PC-9 (cell line): ENCODE data around the gene DUSP10. TPM values are rescaled to one million over a fixed set of nuclear protein-coding genes. Genes with fewer than 3 reads are reported as not detected.

ENCODE experiments used
- BruUV-seq: library from RNA; stranded (reverse); fragments of 400-500 nt; replicated peaks from 2 replicates; lab custom pipeline; 2021; lab: Mats Ljungman, UMichigan
- CTCF ChIA-PET: fragments of 300-600 bp; sonication (Branson Sonifier 250); formaldehyde crosslinking; loops from one replicate; lab custom pipeline; 2022; ENCODE audit warnings: antibody characterized with exemption; lab: Charles Lee
- POLR2A ChIA-PET: fragments of 300-600 bp; sonication (Branson Sonifier 250); formaldehyde crosslinking; loops from one replicate; lab custom pipeline; 2022; ENCODE audit warnings: antibody characterized with exemption; ENCODE audit not compliant: unreplicated experiment; lab: Charles Lee
- DNase-seq, 2 experiments: peaks; one replicate each; pipeline versions ENCODE4 v3.0.0 to v3.0.0-alpha.2; 2015 to 2022; ENCODE audit warnings: mixed read lengths in 1 of 2
- H2AFZ ChIP-seq: fragments of 200-600 bp; sonication (generic); 2 replicates; pipeline ENCODE4 v1.8.1; 2017; ENCODE audit warnings: antibody characterized with exemption
- H3F3A ChIP-seq: fragments of 200-600 bp; sonication (generic); 2 replicates; pipeline ENCODE4 v1.8.1; 2017; ENCODE audit warnings: antibody characterized with exemption, mild to moderate bottlenecking, low read depth; ENCODE audit not compliant: insufficient read depth
- H3K27ac ChIP-seq: fragments of 200-600 bp; sonication (generic); 2 replicates; pipeline ENCODE4 v1.6.1; 2016; ENCODE audit warnings: mixed run types
- H3K27me3 ChIP-seq: fragments of 200-600 bp; sonication (generic); 2 replicates; pipeline ENCODE4 v1.6.1; 2016; ENCODE audit warnings: low read depth, mixed run types; ENCODE audit not compliant: insufficient read depth
- H3K36me3 ChIP-seq: fragments of 200-600 bp; sonication (generic); 2 replicates; pipeline ENCODE4 v1.6.1; 2016; ENCODE audit warnings: low read depth, mixed run types
- H3K4me1 ChIP-seq: fragments of 200-600 bp; sonication (generic); replicated peaks from 2 replicates; pipeline ENCODE4 v1.6.1; 2016; ENCODE audit warnings: mixed run types; ENCODE audit not compliant: insufficient read depth
- H3K4me2 ChIP-seq: fragments of 200-600 bp; sonication (generic); 2 replicates; pipeline ENCODE4 v1.6.1; 2017; ENCODE audit warnings: mixed run types
- H3K4me3 ChIP-seq: fragments of 200-600 bp; sonication (generic); 2 replicates; pipeline ENCODE4 v1.6.1; 2016; ENCODE audit warnings: mixed run types
- H3K79me2 ChIP-seq: fragments of 200-600 bp; sonication (generic); 2 replicates; pipeline ENCODE4 v1.6.1; 2017; ENCODE audit warnings: low read depth, mixed run types
- H3K9me2 ChIP-seq: fragments of 200-600 bp; sonication (generic); 2 replicates; pipeline ENCODE4 v1.8.1; 2017; ENCODE audit warnings: mild to moderate bottlenecking; ENCODE audit not compliant: insufficient read depth
- H3K9me3 ChIP-seq: fragments of 200-600 bp; sonication (generic); 2 replicates; pipeline ENCODE4 v1.8.1; 2016; ENCODE audit warnings: low read depth; ENCODE audit not compliant: insufficient read depth
- H4K20me1 ChIP-seq: fragments of 200-600 bp; sonication (generic); 2 replicates; pipeline ENCODE4 v1.8.1; 2017; ENCODE audit not compliant: insufficient read depth
- EZH2 ChIP-seq: fragments of 200-600 bp; sonication (generic); IDR thresholded peaks from 2 replicates; pipeline ENCODE4 v1.8.0; 2017; ENCODE audit warnings: antibody characterized with exemption, low read depth
- intact Hi-C: fragments of 100-400 bp; cut with micrococcal nuclease; formaldehyde crosslinking; loops from one replicate; pipeline ENCODE4 v1.10.0; 2022; ENCODE audit not compliant: unreplicated experiment
- total RNA-seq: library from RNA; stranded (reverse); gene quantifications from 2 replicates; pipeline ENCODE4 v1.2.3, GENCODE V29; 2021
- TF ChIP-seq, protein P1 (sequence below): fragments of 200-600 bp; sonication (generic); conservative IDR thresholded peaks from 2 replicates; pipeline ENCODE4 v1.6.1; 2017; ENCODE audit warnings: mixed run types, antibody characterized with exemption, mild to moderate bottlenecking, moderate library complexity

The DUSP10 gene
- total RNA-seq, 1 experiment from 2014 or later, result 7.0 TPM

- Histone ChIP-seq H3K27ac (no peak overlapping the region), H3K79me2 (no peaks in the 10 kb centered on the region), H3K4me1 (no peaks in the 10 kb centered on the region), H3K9me2 (no peaks in the 10 kb centered on the region), H3K4me2 (no peak overlapping the region), H3K27me3 (no peaks in the 10 kb centered on the region), H3K36me3 (no peaks in the 10 kb centered on the region), H4K20me1 (no peaks in the 10 kb centered on the region), H3F3A (no peaks in the 10 kb centered on the region), H3K9me3 (no peaks in the 10 kb centered on the region), H3K4me3 (no peak overlapping the region), H2AFZ (no peak overlapping the region)
- CTCF ChIA-PET, result no interaction called here
- no peak for DNase-seq
- POLR2A ChIA-PET, result no interaction called here
- intact Hi-C loops, result no loop called here
- no TSS peak for BruUV-seq
- TF ChIP-seq, protein P1, sequence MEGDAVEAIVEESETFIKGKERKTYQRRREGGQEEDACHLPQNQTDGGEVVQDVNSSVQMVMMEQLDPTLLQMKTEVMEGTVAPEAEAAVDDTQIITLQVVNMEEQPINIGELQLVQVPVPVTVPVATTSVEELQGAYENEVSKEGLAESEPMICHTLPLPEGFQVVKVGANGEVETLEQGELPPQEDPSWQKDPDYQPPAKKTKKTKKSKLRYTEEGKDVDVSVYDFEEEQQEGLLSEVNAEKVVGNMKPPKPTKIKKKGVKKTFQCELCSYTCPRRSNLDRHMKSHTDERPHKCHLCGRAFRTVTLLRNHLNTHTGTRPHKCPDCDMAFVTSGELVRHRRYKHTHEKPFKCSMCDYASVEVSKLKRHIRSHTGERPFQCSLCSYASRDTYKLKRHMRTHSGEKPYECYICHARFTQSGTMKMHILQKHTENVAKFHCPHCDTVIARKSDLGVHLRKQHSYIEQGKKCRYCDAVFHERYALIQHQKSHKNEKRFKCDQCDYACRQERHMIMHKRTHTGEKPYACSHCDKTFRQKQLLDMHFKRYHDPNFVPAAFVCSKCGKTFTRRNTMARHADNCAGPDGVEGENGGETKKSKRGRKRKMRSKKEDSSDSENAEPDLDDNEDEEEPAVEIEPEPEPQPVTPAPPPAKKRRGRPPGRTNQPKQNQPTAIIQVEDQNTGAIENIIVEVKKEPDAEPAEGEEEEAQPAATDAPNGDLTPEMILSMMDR, result no peak
- no peak for TF ChIP-seq EZH2
These were observed 86.1 kb downstream of the DUSP10 start for GRCh38 chr1:221655766-221656305.
